H9 (cell line): ENCODE measurements around the gene IL1B. TPM values are rescaled to one million over a fixed set of nuclear protein-coding genes. Genes with fewer than 3 reads are reported as not detected.

ENCODE experiments used
- DNase-seq: peaks from one replicate; pipeline ENCODE4 v3.0.0-alpha.2; 2017
- H2AFZ ChIP-seq: one replicate; pipeline ENCODE4 v1.6.1; 2013; ENCODE audit warnings: mild to moderate bottlenecking, low read length, control low read depth, moderate library complexity
- H2AK5ac ChIP-seq: 2 replicates; pipeline ENCODE4 v1.6.1; 2013; ENCODE audit warnings: low read length, control low read depth, mixed read lengths; ENCODE audit not compliant: insufficient read length
- H2BK120ac ChIP-seq: one replicate; pipeline ENCODE4 v1.6.1; 2013; ENCODE audit warnings: low read depth, mild to moderate bottlenecking, low read length, control low read depth, inconsistent platforms; ENCODE audit not compliant: poor library complexity, severe bottlenecking
- H2BK12ac ChIP-seq: 2 replicates; pipeline ENCODE4 v1.6.1; 2013; ENCODE audit warnings: low read length, control low read depth, mixed read lengths, low read depth; ENCODE audit not compliant: insufficient read length
- H2BK15ac ChIP-seq: 2 replicates; pipeline ENCODE4 v1.6.1; 2013; ENCODE audit warnings: low read depth, low read length, control low read depth
- H2BK20ac ChIP-seq: one replicate; pipeline ENCODE4 v1.6.1; 2013; ENCODE audit warnings: low read depth, mild to moderate bottlenecking, low read length, control low read depth, inconsistent platforms; ENCODE audit not compliant: poor library complexity, severe bottlenecking
- H2BK5ac ChIP-seq: 2 replicates; pipeline ENCODE4 v1.6.1; 2013; ENCODE audit warnings: low read length, control low read depth, mixed read lengths; ENCODE audit not compliant: insufficient read length
- H3K14ac ChIP-seq: 2 replicates; pipeline ENCODE4 v1.6.1; 2013; ENCODE audit warnings: low read length, control low read depth; ENCODE audit not compliant: insufficient read depth
- H3K18ac ChIP-seq: 2 replicates; pipeline ENCODE4 v1.6.1; 2013; ENCODE audit warnings: low read depth, mild to moderate bottlenecking, mixed read lengths, low read length, control low read depth; ENCODE audit not compliant: insufficient read length
- H3K23ac ChIP-seq: 2 replicates; pipeline ENCODE4 v1.6.1; 2013; ENCODE audit warnings: low read length, control low read depth, mixed read lengths, low read depth; ENCODE audit not compliant: insufficient read length
- H3K23me2 ChIP-seq: 2 replicates; pipeline ENCODE4 v1.6.1; 2013; ENCODE audit warnings: low read depth, mild to moderate bottlenecking, mixed read lengths, low read length, control low read depth; ENCODE audit not compliant: insufficient read length, poor library complexity, severe bottlenecking
- H3K27ac ChIP-seq: 2 replicates; pipeline ENCODE4 v1.5.1; 2013; ENCODE audit warnings: low read length, control low read depth, mixed read lengths, low read depth; ENCODE audit not compliant: insufficient read length
- H3K27me3 ChIP-seq: 2 replicates; pipeline ENCODE4 v1.6.1; 2013; ENCODE audit warnings: low read length, control low read depth, inconsistent platforms; ENCODE audit not compliant: insufficient read depth
- H3K4ac ChIP-seq: 2 replicates; pipeline ENCODE4 v1.6.1; 2013; ENCODE audit warnings: low read depth, mild to moderate bottlenecking, control low read depth, inconsistent platforms, low read length, moderate library complexity
- H3K4me1 ChIP-seq: 2 replicates; pipeline ENCODE4 v1.6.1; 2013; ENCODE audit warnings: low read length, control low read depth, inconsistent platforms; ENCODE audit not compliant: insufficient read depth
- H3K4me2 ChIP-seq: 2 replicates; pipeline ENCODE4 v1.6.1; 2013; ENCODE audit warnings: low read length, control low read depth, mixed read lengths; ENCODE audit not compliant: insufficient read length, insufficient read depth
- H3K56ac ChIP-seq: 2 replicates; pipeline ENCODE4 v1.6.1; 2013; ENCODE audit warnings: low read depth, mild to moderate bottlenecking, mixed read lengths, low read length, control low read depth; ENCODE audit not compliant: insufficient read length
- H3K79me1 ChIP-seq: 2 replicates; pipeline ENCODE4 v1.6.1; 2013; ENCODE audit warnings: low read depth, mild to moderate bottlenecking, moderate library complexity, low read length, control low read depth, inconsistent platforms; ENCODE audit not compliant: insufficient read depth, poor library complexity, severe bottlenecking
- H3K79me2 ChIP-seq: 2 replicates; pipeline ENCODE4 v1.6.1; 2013; ENCODE audit warnings: low read length, control low read depth, inconsistent platforms; ENCODE audit not compliant: insufficient read depth
- H3K9ac ChIP-seq: 2 replicates; pipeline ENCODE4 v1.6.1; 2013; ENCODE audit warnings: low read length, control low read depth, mixed read lengths; ENCODE audit not compliant: insufficient read length; ENCODE audit errors: extremely low read depth
- H3K9me3 ChIP-seq: one replicate; pipeline ENCODE4 v1.6.1; 2013; ENCODE audit warnings: low read depth, low read length, inconsistent platforms; ENCODE audit not compliant: control insufficient read depth
- H3T11ph ChIP-seq: one replicate; pipeline ENCODE4 v1.6.1; 2013; ENCODE audit warnings: mild to moderate bottlenecking, low read length, control low read depth, inconsistent platforms
- H4K20me1 ChIP-seq: one replicate; pipeline ENCODE4 v1.6.1; 2013; ENCODE audit not compliant: control insufficient read depth, insufficient read length, insufficient read depth
- H4K5ac ChIP-seq: 2 replicates; pipeline ENCODE4 v1.6.1; 2013; ENCODE audit warnings: low read depth, mild to moderate bottlenecking, mixed read lengths, low read length, control low read depth; ENCODE audit not compliant: insufficient read length
- H4K8ac ChIP-seq: replicated peaks from 2 replicates; pipeline ENCODE4 v1.6.1; 2013; ENCODE audit warnings: low read length, control low read depth, mixed read lengths, low read depth; ENCODE audit not compliant: insufficient read length
- H4K91ac ChIP-seq: 2 replicates; pipeline ENCODE4 v1.6.1; 2013; ENCODE audit warnings: low read depth, mild to moderate bottlenecking, moderate library complexity, mixed read lengths, low read length, control low read depth; ENCODE audit not compliant: insufficient read length
- H3K27ac Mint-ChIP-seq, 3 experiments: 2 replicates in 2 of 3; 3 replicates in 1 of 3; pipeline ENCODE4 v1.8.0; 2020 to 2021; ENCODE audit warnings: mixed read lengths in 3 of 3, mild to moderate bottlenecking in 1 of 3, moderate library complexity in 1 of 3
- H3K27me3 Mint-ChIP-seq: 2 replicates; pipeline ENCODE4 v1.8.0; 2021; ENCODE audit warnings: low read depth, mild to moderate bottlenecking, moderate library complexity, mixed read lengths
- H3K36me3 Mint-ChIP-seq, 3 experiments: 2 replicates in 2 of 3; 3 replicates in 1 of 3; pipeline ENCODE4 v1.8.0; 2020 to 2021; ENCODE audit warnings: low read depth in 3 of 3, mixed read lengths in 3 of 3; ENCODE audit not compliant: insufficient read depth in 1 of 3
- H3K4me1 Mint-ChIP-seq, 2 experiments: 2 replicates each; pipeline ENCODE4 v1.8.0; 2020; ENCODE audit warnings: mixed read lengths in 2 of 2
- H3K4me3 Mint-ChIP-seq, 2 experiments: 2 replicates in 1 of 2; 3 replicates in 1 of 2; pipeline ENCODE4 v1.8.0; 2020 to 2021; ENCODE audit warnings: mild to moderate bottlenecking in 2 of 2, mixed read lengths in 2 of 2, moderate library complexity in 1 of 2
- H3K9me3 Mint-ChIP-seq, 2 experiments: 2 replicates in 1 of 2; 3 replicates in 1 of 2; pipeline ENCODE4 v1.8.0; 2020; ENCODE audit warnings: mild to moderate bottlenecking in 2 of 2, mixed read lengths in 2 of 2, moderate library complexity in 1 of 2
- CTCF ChIP-seq: fragments of 200-600 bp; sonication (generic); conservative IDR thresholded peaks from 3 replicates; pipeline ENCODE4 v1.8.0; 2021; ENCODE audit warnings: antibody characterized with exemption, mild to moderate bottlenecking
- WGBS: extraction: QIAGEN DNeasy Blood & Tissue Kit; methylation state at CpG from one replicate; pipeline ENCODE4 v1.1.7; 2013; ENCODE audit warnings: missing lambda C conversion rate, low lambda C conversion rate, mixed read lengths; ENCODE audit not compliant: insufficient read length; ENCODE audit errors: extremely low coverage; 5-methylcytosine and 5-hydroxymethylcytosine counted together
- total RNA-seq: library from RNA; stranded (reverse); gene quantifications from 2 replicates; pipeline ENCODE4 v1.2.1, GENCODE V29; 2021

Gene IL1B
- total RNA-seq, 1 experiment from 2014 or later = not detected

GRCh38 chr2:112791693-112792230 is 44.8 kb downstream of the IL1B start:
- no peak overlapping the region for H4K8ac ChIP-seq
- H3K9ac ChIP-seq = no peak overlapping the region
- H4K20me1 ChIP-seq = no peaks in the 10 kb centered on the region
- H3K56ac ChIP-seq = no peak overlapping the region
- Mint-ChIP-seq H3K27me3 (no peaks in the 10 kb centered on the region), H3K9me3 (peaks cover 6 to 7% of the 10 kb centered on the region in 2 experiments; a peak in 4 of 5 replicates), H3K27ac (no peak overlapping the region), H3K4me1 (peaks cover 27 to 47% of the 10 kb centered on the region in 2 experiments), H3K4me3 (no peak overlapping the region), H3K36me3 (peaks cover 1 to 5% (median 3%) of the 10 kb centered on the region in 3 experiments; a peak in 4 of 7 replicates)
- WGBS = no CpG with 5 or more reads among the region's 3 CpGs
- H3K18ac ChIP-seq = no peak overlapping the region
- H3T11ph ChIP-seq = no peak overlapping the region
- DNase-seq = no peak
- no peak for TF ChIP-seq CTCF
- H3K14ac ChIP-seq = no peak overlapping the region
- H2BK15ac ChIP-seq = no peak overlapping the region
- no peak overlapping the region for H3K4me2 ChIP-seq
- no peak overlapping the region for H2BK120ac ChIP-seq
- no peaks in the 10 kb centered on the region for H3K79me1 ChIP-seq
- no peak overlapping the region for H2BK12ac ChIP-seq
- H3K23me2 ChIP-seq = no peaks in the 10 kb centered on the region
- H4K91ac ChIP-seq = no peak overlapping the region
- H2AFZ ChIP-seq = no peak overlapping the region
- H3K27me3 ChIP-seq = no peaks in the 10 kb centered on the region
- H3K4me1 ChIP-seq = no peaks in the 10 kb centered on the region
- no peaks in the 10 kb centered on the region for H3K79me2 ChIP-seq
- no peaks in the 10 kb centered on the region for H3K9me3 ChIP-seq
- no peak overlapping the region for H2BK5ac ChIP-seq
- no peak overlapping the region for H3K27ac ChIP-seq
- no peak overlapping the region for H3K23ac ChIP-seq
- no peak overlapping the region for H3K4ac ChIP-seq
- H2AK5ac ChIP-seq = no peak overlapping the region
- no peak overlapping the region for H4K5ac ChIP-seq
- no peak overlapping the region for H2BK20ac ChIP-seq
